Measurements from ENCODE around the gene TATDN2. TPM values are rescaled to one million over a fixed set of nuclear protein-coding genes. Genes with fewer than 3 reads are reported as not detected.
"Not testable (repeated sequence)": the region's sequence is repeated elsewhere in the genome, so short reads cannot be mapped to it uniquely, and the experiment has no call there.

The TATDN2 gene
- total and polyA plus RNA-seq, 2 donors from 2014 or later, result 15.5 to 31.8 TPM

DNA sequence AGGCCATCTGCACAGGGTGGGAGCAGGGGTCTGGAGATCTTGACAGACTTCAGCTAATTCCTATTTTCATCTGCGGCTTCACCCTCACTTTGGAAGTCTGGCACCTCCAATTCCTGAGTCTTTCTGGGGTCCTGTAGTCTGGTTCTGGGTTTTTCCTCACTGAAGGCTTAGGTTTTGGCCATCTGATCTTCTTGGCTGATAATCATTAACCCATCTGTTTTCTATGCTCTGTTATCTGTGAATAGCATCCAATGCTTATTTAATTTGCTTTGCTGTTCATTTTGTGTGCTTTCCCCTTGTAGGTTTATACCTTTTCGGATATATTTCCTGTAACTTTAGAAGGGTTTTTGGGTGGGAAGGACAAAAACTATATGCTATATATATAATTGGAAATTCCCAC is 17.6 kb downstream of the TATDN2 start:
- intact Hi-C loops (cut with DNase I), result no loop called here
- FAIRE-seq (no peak), DNase-seq (no peak)
- H3K4me3 ChIP-seq (ENCODE audit: low read length in 3 of 3), result no peak overlapping the region
- no peak overlapping the region for H3K9ac ChIP-seq (ENCODE audit: low read length in 3 of 3)
- no peak for TF ChIP-seq CTCF (IDR thresholded peaks at IDR 0.05; ENCODE audit: borderline replicate concordance, extremely low read depth, insufficient read depth)
- H3K27ac ChIP-seq (ENCODE audit: low read depth in 2 of 2, low read length in 2 of 2), result no peak overlapping the region
- H3K9me3 ChIP-seq (ENCODE audit: control insufficient read depth in 2 of 3, insufficient read depth in 1 of 3, low read length in 3 of 3), result no peaks in the 10 kb centered on the region
- peaks cover 0 to 20% (median 14%) of the 10 kb centered on the region in 3 donors for H3K36me3 ChIP-seq (ENCODE audit: control insufficient read depth in 2 of 3, insufficient read depth in 3 of 3, low read length in 3 of 3)
- H3K4me1 ChIP-seq (ENCODE audit: control insufficient read depth in 2 of 3, insufficient read depth in 2 of 3, low read depth in 1 of 3, low read length in 3 of 3), result peaks cover 0 to 15% (median 7%) of the 10 kb centered on the region in 3 donors
- no peaks in the 10 kb centered on the region for H3K27me3 ChIP-seq (ENCODE audit: control insufficient read depth, insufficient read depth, low read length)

- DNase-seq; H3K9ac ChIP-seq (ENCODE audit: low read length in 3 of 3); H3K9me3 ChIP-seq (ENCODE audit: control insufficient read depth in 2 of 3, insufficient read depth in 1 of 3, low read length in 3 of 3); H3K27me3 ChIP-seq (ENCODE audit: control insufficient read depth, insufficient read depth, low read length); H3K4me3 ChIP-seq (ENCODE audit: low read length in 3 of 3); FAIRE-seq; H3K27ac ChIP-seq (ENCODE audit: low read depth in 2 of 2, low read length in 2 of 2); intact Hi-C loops (cut with DNase I): not testable (repeated sequence)
- peaks cover 0 to 15% (median 7%) of the 10 kb centered on the region in 3 donors for H3K4me1 ChIP-seq (ENCODE audit: control insufficient read depth in 2 of 3, insufficient read depth in 2 of 3, low read depth in 1 of 3, low read length in 3 of 3)
- peaks cover 0 to 24% (median 12%) of the 10 kb centered on the region in 3 donors for H3K36me3 ChIP-seq (ENCODE audit: control insufficient read depth in 2 of 3, insufficient read depth in 3 of 3, low read length in 3 of 3)
These were observed 18.7 kb downstream of the TATDN2 start for GRCh38 chr3:10266936-10267335.

GRCh38 chr3:10268116-10268515 is 19.9 kb downstream of the TATDN2 start:
- Histone ChIP-seq H3K9ac (ENCODE audit: low read length in 3 of 3) (no peak overlapping the region), H3K27ac (ENCODE audit: low read depth in 2 of 2, low read length in 2 of 2) (no peak overlapping the region), H3K9me3 (ENCODE audit: control insufficient read depth in 2 of 3, insufficient read depth in 1 of 3, low read length in 3 of 3) (no peaks in the 10 kb centered on the region), H3K4me3 (ENCODE audit: low read length in 3 of 3) (no peak overlapping the region), H3K27me3 (ENCODE audit: control insufficient read depth, insufficient read depth, low read length) (no peaks in the 10 kb centered on the region), H3K4me1 (ENCODE audit: control insufficient read depth in 2 of 3, insufficient read depth in 2 of 3, low read depth in 1 of 3, low read length in 3 of 3) (peaks cover 0 to 16% (median 8%) of the 10 kb centered on the region in 3 donors), H3K36me3 (ENCODE audit: control insufficient read depth in 2 of 3, insufficient read depth in 3 of 3, low read length in 3 of 3) (peaks cover 0 to 22% (median 10%) of the 10 kb centered on the region in 3 donors)
- no peak for TF ChIP-seq CTCF (IDR thresholded peaks at IDR 0.05; ENCODE audit: borderline replicate concordance, extremely low read depth, insufficient read depth)
- intact Hi-C loops (cut with DNase I), result no loop called here
- FAIRE-seq (no peak), DNase-seq (no peak)

- H3K9ac ChIP-seq (ENCODE audit: low read length in 3 of 3), result no peak overlapping the region
- H3K36me3 ChIP-seq (ENCODE audit: control insufficient read depth in 2 of 3, insufficient read depth in 3 of 3, low read length in 3 of 3), result peaks cover 0 to 21% (median 10%) of the 10 kb centered on the region in 3 donors
- no peaks in the 10 kb centered on the region for H3K9me3 ChIP-seq (ENCODE audit: control insufficient read depth in 2 of 3, insufficient read depth in 1 of 3, low read length in 3 of 3)
- no peak for FAIRE-seq
- no peak for DNase-seq
- intact Hi-C loops (cut with DNase I), result no loop called here
- H3K27ac ChIP-seq (ENCODE audit: low read depth in 2 of 2, low read length in 2 of 2), result no peak overlapping the region
- H3K27me3 ChIP-seq (ENCODE audit: control insufficient read depth, insufficient read depth, low read length), result no peaks in the 10 kb centered on the region
- no peak overlapping the region for H3K4me3 ChIP-seq (ENCODE audit: low read length in 3 of 3)
- peaks cover 0 to 16% (median 10%) of the 10 kb centered on the region in 3 donors for H3K4me1 ChIP-seq (ENCODE audit: control insufficient read depth in 2 of 3, insufficient read depth in 2 of 3, low read depth in 1 of 3, low read length in 3 of 3)
- TF ChIP-seq CTCF (IDR thresholded peaks at IDR 0.05; ENCODE audit: borderline replicate concordance, extremely low read depth, insufficient read depth), result no peak
These were observed 20.7 kb downstream of the TATDN2 start for GRCh38 chr3:10268930-10269329.

All from kidney (tissue), 14 donors.